Epithelial cell of alveolus of lung (primary cell): ENCODE measurements around the gene KRT35. TPM values are rescaled to one million over a fixed set of nuclear protein-coding genes. Genes with fewer than 3 reads are reported as not detected.

Source experiments
- total RNA-seq: library from RNA; depleted of rRNA; stranded (reverse); fragments of >200 nt; gene quantifications from 2 replicates; pipeline ENCODE4 v1.2.1, GENCODE V29; 2015

KRT35 gene
- not detected in 2 replicates for total RNA-seq

DNA sequence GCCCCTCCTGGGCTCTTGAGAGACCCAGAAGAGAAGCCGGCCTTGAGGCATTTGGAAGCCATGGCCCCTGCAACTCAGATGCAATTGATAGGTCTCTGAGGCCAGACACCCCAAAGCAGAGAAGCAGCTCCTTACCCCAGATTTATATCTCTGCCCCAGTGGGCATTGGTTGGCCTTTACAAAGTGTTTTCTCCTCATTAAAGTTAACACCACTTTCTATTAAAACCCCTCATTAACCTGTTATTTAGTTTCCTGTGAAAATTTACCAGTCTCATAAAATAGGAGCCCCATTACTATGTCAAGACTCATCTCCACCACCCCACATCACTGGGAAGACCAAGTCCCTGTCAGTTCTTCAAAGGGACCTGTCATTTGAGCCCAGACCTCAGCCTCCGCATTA is at the start of gene KRT35:
Gene KRT35 (minus strand): TSS at position 116 of the 400 bp plus-strand sequence. CDS start 54 bp downstream, at position 62.

DNA sequence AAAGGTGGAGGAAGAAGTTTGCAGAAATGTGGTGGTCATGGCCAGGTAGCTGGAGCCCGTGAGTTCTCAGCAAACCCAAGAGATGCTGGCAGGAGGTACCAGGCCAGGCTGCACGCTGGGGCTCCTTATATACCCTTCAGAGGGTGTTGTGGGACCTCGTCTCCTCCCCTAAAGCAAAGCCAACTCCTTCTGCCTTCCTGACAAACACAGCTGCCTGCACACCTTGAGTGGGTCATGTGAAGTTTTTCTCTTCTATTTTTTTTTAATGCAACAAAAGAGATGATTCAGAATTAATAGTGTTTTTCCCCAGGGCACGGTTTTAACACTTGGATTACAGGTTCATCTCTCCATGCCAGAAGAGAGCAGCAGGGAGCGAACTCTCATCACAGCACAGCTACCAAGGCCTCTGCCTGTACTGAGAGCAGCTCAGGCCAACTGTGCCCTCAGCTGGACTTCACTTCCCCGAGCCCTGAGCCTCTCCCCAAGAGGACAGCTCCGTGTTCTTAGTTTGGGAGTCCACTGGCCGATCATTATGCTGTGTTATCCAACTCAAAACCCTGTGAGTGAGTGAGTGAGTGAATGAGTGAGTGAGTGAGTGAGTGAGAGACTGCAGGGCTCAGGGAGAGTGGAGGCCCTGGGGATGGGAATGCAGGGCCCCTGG is 38.0 kb upstream of the KRT35 start, which contains the start of gene KRT15:
Gene KRT15 (minus strand): TSS at position 102 of the 661 bp plus-strand sequence. CDS start 63 bp downstream, at position 39.

DNA sequence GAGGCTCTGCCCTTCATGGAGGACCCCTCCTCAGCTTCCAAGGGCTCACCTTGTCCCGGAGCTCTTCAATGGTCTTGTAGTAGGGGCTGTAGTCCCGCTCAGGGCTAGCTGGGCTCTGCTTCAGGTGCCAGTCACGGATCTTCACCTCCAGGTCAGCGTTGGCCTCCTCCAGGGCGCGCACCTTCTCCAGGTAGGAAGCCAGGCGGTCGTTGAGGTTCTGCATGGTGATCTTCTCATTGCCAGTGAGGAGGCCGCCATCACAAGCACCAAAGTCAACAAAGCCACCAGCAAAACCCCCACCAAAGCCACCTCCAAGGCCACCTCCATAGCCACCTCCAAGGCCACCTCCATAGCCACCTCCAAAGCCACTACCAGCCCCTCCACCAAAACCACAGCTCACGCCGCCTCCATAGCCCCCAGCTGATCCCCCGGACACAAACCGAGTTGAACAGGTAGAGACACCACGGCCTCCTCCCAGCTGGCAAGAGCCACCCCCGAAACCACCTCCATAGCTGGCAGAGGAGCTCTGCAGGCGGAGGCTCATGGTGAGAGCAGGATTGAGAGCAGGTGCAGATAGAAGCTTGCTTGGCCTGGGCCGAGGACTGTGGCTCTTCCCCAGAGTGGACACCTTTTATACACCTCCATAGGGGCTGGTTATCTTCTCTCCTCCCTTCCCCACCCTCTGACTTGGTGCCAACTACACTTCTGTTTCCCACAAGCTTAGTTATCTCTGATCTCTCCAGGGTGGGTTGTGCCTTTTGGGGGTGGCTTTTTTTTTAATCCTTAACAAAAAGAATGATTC is 24.3 kb upstream of the KRT35 start, which contains the start of gene KRT13:
Gene KRT13 (minus strand): TSS at position 606 of the 802 bp plus-strand sequence. CDS start 62 bp downstream, at position 544.

DNA sequence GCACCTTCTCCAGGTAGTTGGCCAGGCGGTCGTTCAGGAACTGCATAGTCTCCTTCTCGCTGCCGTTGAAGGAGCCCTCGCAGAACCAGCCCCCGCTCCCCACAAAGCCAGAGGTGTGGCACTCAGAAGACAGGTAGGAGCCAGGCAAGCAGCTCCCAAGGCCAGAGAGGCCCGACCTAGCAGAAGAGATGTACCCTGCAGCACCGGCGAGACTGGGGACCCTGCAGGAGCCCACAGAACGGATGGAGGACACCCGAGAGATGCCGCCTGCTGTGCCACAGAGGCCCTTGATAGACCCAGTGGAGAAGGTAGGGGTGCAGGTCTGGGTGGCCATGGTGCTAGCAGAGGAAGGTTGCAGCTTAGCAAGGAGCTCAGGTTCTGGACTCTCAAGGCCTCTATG is 8.6 kb upstream of the KRT35 start, which contains the start of gene KRT36:
Gene KRT36 (minus strand): TSS at position 380 of the 400 bp plus-strand sequence. CDS start 46 bp downstream, at position 334.

DNA sequence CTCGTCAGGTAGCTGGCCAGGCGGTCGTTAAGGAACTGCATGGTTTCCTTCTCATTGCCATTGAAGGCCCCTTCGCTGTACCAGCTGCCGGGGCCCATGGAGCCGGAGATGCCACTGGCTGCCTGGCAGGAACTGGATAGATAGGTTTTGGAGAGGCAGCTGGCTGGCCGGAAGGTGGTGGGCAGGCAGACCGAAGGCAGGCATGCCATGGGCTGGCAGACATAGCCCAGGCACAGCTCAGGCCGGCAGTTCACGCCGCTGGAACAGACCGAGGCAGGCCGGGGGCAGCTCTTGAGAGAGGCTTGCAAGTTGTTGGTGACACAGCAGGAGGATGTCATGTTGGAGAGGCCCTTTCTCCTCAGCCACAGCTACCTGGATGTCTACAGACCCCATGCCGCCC is 14.0 kb downstream of the KRT35 start, which contains the start of gene KRT32:
Gene KRT32 (minus strand): TSS at position 399 of the 400 bp plus-strand sequence. CDS start 61 bp downstream, at position 338.

DNA sequence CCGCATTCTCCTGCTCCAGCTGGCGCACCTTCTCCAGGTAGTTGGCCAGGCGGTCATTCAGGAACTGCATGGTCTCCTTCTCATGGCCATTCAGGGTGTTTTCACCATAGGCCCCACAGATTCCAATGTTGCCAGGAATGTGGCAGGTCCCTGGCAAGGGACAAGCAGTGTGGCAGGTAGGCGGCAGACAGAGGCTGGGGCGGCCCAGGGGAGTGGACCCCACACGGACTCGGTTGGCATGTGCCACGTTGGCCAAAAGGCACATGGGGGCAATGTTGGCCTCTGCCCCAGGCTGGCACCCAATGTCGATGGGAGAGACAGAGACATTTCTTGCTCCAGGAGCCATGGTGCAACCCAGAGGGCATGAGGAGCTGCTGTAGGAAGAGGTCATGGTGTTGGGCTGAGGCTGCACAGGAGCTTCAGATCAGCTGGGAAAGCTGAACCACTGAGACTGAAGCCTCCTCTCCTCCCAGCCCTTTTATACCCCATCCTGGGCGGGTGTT is 40.4 kb downstream of the KRT35 start, which contains the start of gene KRT38:
Gene KRT38 (minus strand): TSS at position 453 of the 503 bp plus-strand sequence. CDS start 62 bp downstream, at position 391.

Other genes with a start within 250 kb of the KRT35 start
- not detected in 2 replicates for gene KRTAP9-3, start 248.7 kb downstream of the KRT35 start, total RNA-seq
- gene KRTAP9-8, start 243.2 kb downstream of the KRT35 start, total RNA-seq = not detected in 2 replicates
- not detected in 2 replicates for gene KRTAP9-4, start 231.5 kb downstream of the KRT35 start, total RNA-seq
- not detected in 2 replicates for gene KRTAP9-9, start 225.8 kb downstream of the KRT35 start, total RNA-seq
- not detected in 2 replicates for gene KRTAP9-6, start 215.8 kb downstream of the KRT35 start, total RNA-seq
- gene KRTAP9-7, start 205.5 kb downstream of the KRT35 start, total RNA-seq = not detected in 2 replicates
- not detected in 2 replicates for gene KRTAP29-1, start 178.3 kb downstream of the KRT35 start, total RNA-seq
- not detected in 2 replicates for gene KRTAP16-1, start 171.8 kb downstream of the KRT35 start, total RNA-seq
- not detected in 2 replicates for gene KRTAP17-1, start 165.4 kb downstream of the KRT35 start, total RNA-seq
- gene KRT33A, start 130.3 kb downstream of the KRT35 start, total RNA-seq = not detected in 2 replicates
- gene KRT33B, start 111.3 kb downstream of the KRT35 start, total RNA-seq = not detected in 2 replicates
- 8.0 TPM in 1 of 2 replicates, not detected in the other for gene KRT34, start 98.8 kb downstream of the KRT35 start, total RNA-seq
- not detected in 2 replicates for gene KRT31, start 83.5 kb downstream of the KRT35 start, total RNA-seq
- not detected in 2 replicates for gene KRT37, start 56.6 kb downstream of the KRT35 start, total RNA-seq
- not detected in 2 replicates for gene KRT38, start 40.2 kb downstream of the KRT35 start, total RNA-seq
- gene KRT32, start 13.8 kb downstream of the KRT35 start, total RNA-seq = 0.13 TPM in 1 of 2 replicates, not detected in the other
- gene KRT36, start 8.8 kb upstream of the KRT35 start, total RNA-seq = not detected in 2 replicates
- not detected in 2 replicates for gene KRT13, start 24.5 kb upstream of the KRT35 start, total RNA-seq
- gene KRT15, start 37.7 kb upstream of the KRT35 start, total RNA-seq = 0.96 and 2.7 TPM in 2 replicates
- gene KRT19, start 47.2 kb upstream of the KRT35 start, total RNA-seq = 26.0 and 421 TPM in 2 replicates
- not detected in 2 replicates for gene KRT9, start 90.9 kb upstream of the KRT35 start, total RNA-seq
- 0.13 and 0.48 TPM in 2 replicates for gene KRT14, start 105.7 kb upstream of the KRT35 start, total RNA-seq
- gene KRT16, start 131.6 kb upstream of the KRT35 start, total RNA-seq = not detected in 2 replicates
- 11.0 and 103 TPM in 2 replicates for gene KRT17, start 143.4 kb upstream of the KRT35 start, total RNA-seq
- 116 and 382 TPM in 2 replicates for gene EIF1, start 207.7 kb upstream of the KRT35 start, total RNA-seq
- gene GAST, start 231.2 kb upstream of the KRT35 start, total RNA-seq = not detected in 2 replicates